Neuron (in vitro differentiated cells): ENCODE measurements around the gene RNF217.

Experiments used
- H2AFZ ChIP-seq: one replicate; pipeline ENCODE4 v1.6.1; 2013; ENCODE audit warnings: low read depth, mild to moderate bottlenecking, inconsistent platforms, low read length, moderate library complexity
- H3K27me3 ChIP-seq: one replicate; pipeline ENCODE4 v1.6.1; 2013; ENCODE audit warnings: low read length; ENCODE audit not compliant: insufficient read depth
- H3K36me3 ChIP-seq: one replicate; pipeline ENCODE4 v1.6.1; 2013; ENCODE audit warnings: low read length; ENCODE audit not compliant: insufficient read depth
- H3K4me1 ChIP-seq: one replicate; pipeline ENCODE4 v1.6.1; 2013; ENCODE audit warnings: low read length; ENCODE audit not compliant: insufficient read depth
- H3K4me3 ChIP-seq: 2 replicates; pipeline ENCODE4 v1.5.1; 2013; ENCODE audit warnings: mild to moderate bottlenecking, low read length, moderate library complexity
- H3K9me3 ChIP-seq: one replicate; pipeline ENCODE4 v1.6.1; 2013; ENCODE audit warnings: low read length

Gene RNF217

GRCh38 chr6:125044066-125044465, 81.8 kb downstream of the RNF217 start:
- Histone ChIP-seq H3K9me3 (no peaks in the 10 kb centered on the region), H2AFZ (no peak overlapping the region), H3K36me3 (no peaks in the 10 kb centered on the region), H3K4me3 (no peak overlapping the region), H3K27me3 (no peaks in the 10 kb centered on the region), H3K4me1 (peaks cover 7% of the 10 kb centered on the region)

DNA sequence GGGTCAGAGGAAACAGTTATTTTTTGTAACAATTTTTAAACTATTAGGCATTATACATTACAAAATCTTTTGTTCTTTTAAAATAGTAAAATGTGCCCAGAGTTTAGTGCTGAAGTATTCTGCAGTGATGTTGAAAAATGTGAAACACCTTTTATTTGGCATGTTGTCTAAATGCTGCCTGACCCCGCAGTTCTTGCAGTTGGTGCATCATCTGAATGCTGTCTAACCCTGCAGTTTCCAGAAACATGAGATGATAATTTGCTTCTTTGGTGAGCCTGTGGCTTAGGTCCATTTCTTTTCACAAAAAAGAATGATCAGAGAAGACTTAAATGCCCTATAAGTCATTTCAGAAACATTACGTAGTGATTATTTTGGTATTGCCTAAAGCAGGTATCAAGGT, 82.4 kb downstream of the RNF217 start:
- no peak overlapping the region for H3K4me3 ChIP-seq
- H3K36me3 ChIP-seq = no peaks in the 10 kb centered on the region
- H3K27me3 ChIP-seq = no peaks in the 10 kb centered on the region
- no peaks in the 10 kb centered on the region for H3K9me3 ChIP-seq
- peaks cover 7% of the 10 kb centered on the region for H3K4me1 ChIP-seq
- H2AFZ ChIP-seq = no peak overlapping the region

DNA sequence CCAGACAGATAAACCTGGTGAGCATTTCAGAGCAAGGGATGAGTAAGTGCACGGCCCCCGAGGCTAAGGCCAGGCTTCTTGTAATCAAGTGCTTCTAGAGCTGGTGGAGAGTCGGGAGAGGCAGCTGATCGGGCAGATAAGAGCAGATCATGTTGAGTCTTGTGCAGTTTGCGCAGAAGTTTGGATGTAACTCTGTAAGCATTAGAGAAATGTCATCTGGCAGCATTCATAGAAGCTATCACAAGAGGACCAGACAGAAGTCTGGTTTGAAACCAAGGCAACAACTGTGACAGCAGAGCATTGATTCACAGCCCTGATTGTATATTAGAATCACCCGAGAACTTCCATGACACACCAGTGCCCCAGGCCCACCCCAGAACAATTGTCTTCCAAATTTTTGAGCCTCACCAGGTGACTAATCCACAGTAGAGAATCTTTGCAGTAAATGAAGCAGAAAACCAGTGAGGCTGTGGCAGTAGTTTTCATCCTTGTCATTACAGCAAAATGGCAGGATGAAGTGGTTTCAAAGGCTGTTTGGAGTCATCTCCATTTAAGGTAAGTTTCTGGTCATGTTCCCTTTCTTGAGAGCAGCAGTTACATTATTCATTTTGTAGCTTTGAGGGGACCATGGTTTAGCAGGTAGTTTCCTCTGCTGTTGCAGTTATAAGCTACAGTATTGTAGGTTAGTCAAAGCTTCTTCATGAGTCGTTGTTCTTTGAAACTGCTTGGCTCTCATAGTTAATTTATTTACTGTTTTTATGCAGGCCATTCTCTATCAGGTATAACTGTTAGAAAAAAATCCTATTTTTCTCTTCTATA, 84.1 kb downstream of the RNF217 start:
- Histone ChIP-seq H3K27me3 (no peaks in the 10 kb centered on the region), H3K36me3 (no peaks in the 10 kb centered on the region), H3K4me1 (peaks cover 7% of the 10 kb centered on the region), H3K9me3 (no peaks in the 10 kb centered on the region), H3K4me3 (no peak overlapping the region), H2AFZ (no peak overlapping the region)

- Histone ChIP-seq H3K9me3 (no peaks in the 10 kb centered on the region), H3K4me3 (no peak overlapping the region), H3K4me1 (peaks cover 7% of the 10 kb centered on the region), H3K36me3 (no peaks in the 10 kb centered on the region), H2AFZ (no peak overlapping the region), H3K27me3 (no peaks in the 10 kb centered on the region)
These were observed 86.0 kb downstream of the RNF217 start for GRCh38 chr6:125048274-125048673.

GRCh38 chr6:125050663-125051318, 88.6 kb downstream of the RNF217 start:
- Histone ChIP-seq H3K4me3 (no peak overlapping the region), H3K36me3 (no peaks in the 10 kb centered on the region), H3K4me1 (peaks cover 5% of the 10 kb centered on the region), H3K9me3 (no peaks in the 10 kb centered on the region), H2AFZ (no peak overlapping the region), H3K27me3 (no peaks in the 10 kb centered on the region)

DNA sequence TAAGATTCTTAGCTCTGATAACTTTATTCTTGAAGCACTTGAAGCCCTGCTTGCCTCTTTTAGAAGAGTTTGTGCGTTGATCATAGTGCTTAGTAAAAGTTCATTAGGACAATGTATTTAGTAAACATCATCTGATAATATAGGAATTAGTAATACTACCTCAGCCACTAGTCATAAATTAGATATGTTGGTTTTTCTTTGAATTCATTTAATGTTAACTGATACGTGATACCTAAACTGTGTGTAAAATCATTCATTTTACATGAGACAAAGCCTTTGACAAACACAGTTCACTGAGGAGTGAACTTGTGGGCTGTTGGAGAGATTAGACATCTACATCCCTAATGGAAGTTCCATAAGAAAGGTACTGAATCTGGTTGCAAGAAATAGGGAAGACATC, 91.6 kb downstream of the RNF217 start:
- H3K27me3 ChIP-seq = no peaks in the 10 kb centered on the region
- H3K4me1 ChIP-seq = no peaks in the 10 kb centered on the region
- H3K4me3 ChIP-seq = no peak overlapping the region
- H2AFZ ChIP-seq = no peak overlapping the region
- no peaks in the 10 kb centered on the region for H3K36me3 ChIP-seq
- no peaks in the 10 kb centered on the region for H3K9me3 ChIP-seq

DNA sequence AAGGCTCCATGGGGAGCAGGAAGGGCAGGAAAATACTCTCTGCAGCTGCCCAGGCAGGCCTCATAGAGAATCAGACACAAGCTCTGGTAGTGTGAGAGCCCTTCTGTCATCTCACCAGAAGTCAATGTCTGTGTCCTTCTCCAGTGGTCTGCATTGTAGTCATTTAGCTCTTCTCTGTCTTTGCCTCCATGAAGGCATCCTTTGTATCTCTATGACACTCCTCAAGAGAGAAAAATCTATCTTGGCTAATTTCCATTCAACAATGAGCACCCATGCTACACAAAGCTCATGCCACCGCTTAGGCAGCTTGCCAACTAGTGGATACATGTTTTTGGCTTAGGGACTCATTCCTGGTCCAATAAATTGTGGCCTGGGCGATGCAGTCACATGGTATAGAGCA, 92.1 kb downstream of the RNF217 start:
- Histone ChIP-seq H3K9me3 (no peaks in the 10 kb centered on the region), H3K4me1 (no peaks in the 10 kb centered on the region), H2AFZ (no peak overlapping the region), H3K36me3 (no peaks in the 10 kb centered on the region), H3K4me3 (no peak overlapping the region), H3K27me3 (no peaks in the 10 kb centered on the region)

GRCh38 chr6:125057392-125058246, 95.4 kb downstream of the RNF217 start:
- no peaks in the 10 kb centered on the region for H3K9me3 ChIP-seq
- no peak overlapping the region for H3K4me3 ChIP-seq
- no peaks in the 10 kb centered on the region for H3K4me1 ChIP-seq
- H2AFZ ChIP-seq = no peak overlapping the region
- H3K36me3 ChIP-seq = no peaks in the 10 kb centered on the region
- H3K27me3 ChIP-seq = no peaks in the 10 kb centered on the region

DNA sequence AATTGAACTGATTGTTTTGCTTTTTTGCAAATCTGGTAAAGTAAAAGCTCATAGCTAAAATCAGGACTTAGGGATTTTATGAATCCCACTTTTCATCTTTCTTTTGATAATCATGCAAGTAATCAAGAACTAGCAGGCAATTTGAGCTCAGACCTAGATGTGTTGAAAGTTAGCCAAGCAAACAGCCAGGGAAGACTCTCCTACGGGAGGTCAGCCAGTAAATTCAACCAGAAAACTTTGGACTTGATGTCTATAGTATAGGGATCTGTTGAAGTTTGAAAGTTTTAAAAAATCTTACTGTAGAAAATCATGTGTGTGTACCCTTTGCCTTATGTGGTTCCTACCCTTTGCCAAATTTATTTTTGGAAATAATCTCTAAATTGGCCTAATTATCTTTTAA, 96.3 kb downstream of the RNF217 start:
- Histone ChIP-seq H3K36me3 (no peaks in the 10 kb centered on the region), H3K27me3 (no peaks in the 10 kb centered on the region), H3K4me1 (no peaks in the 10 kb centered on the region), H2AFZ (no peak overlapping the region), H3K4me3 (no peak overlapping the region), H3K9me3 (no peaks in the 10 kb centered on the region)

GRCh38 chr6:125063307-125063706, 101.1 kb downstream of the RNF217 start:
- Histone ChIP-seq H3K36me3 (no peaks in the 10 kb centered on the region), H3K4me1 (no peaks in the 10 kb centered on the region), H3K27me3 (no peaks in the 10 kb centered on the region), H3K4me3 (no peak overlapping the region), H3K9me3 (no peaks in the 10 kb centered on the region), H2AFZ (no peak overlapping the region)

GRCh38 chr6:125066140-125066539, 103.9 kb downstream of the RNF217 start:
- H3K4me1 ChIP-seq = no peaks in the 10 kb centered on the region
- no peak overlapping the region for H2AFZ ChIP-seq
- H3K36me3 ChIP-seq = no peaks in the 10 kb centered on the region
- no peaks in the 10 kb centered on the region for H3K9me3 ChIP-seq
- H3K27me3 ChIP-seq = no peaks in the 10 kb centered on the region
- H3K4me3 ChIP-seq = no peak overlapping the region

GRCh38 chr6:125066964-125067363, 104.7 kb downstream of the RNF217 start:
- Histone ChIP-seq H3K4me1 (no peaks in the 10 kb centered on the region), H2AFZ (no peak overlapping the region), H3K36me3 (no peaks in the 10 kb centered on the region), H3K27me3 (no peaks in the 10 kb centered on the region), H3K9me3 (no peaks in the 10 kb centered on the region), H3K4me3 (no peak overlapping the region)

- Histone ChIP-seq H2AFZ (no peak overlapping the region), H3K27me3 (no peaks in the 10 kb centered on the region), H3K36me3 (no peaks in the 10 kb centered on the region), H3K9me3 (no peaks in the 10 kb centered on the region), H3K4me3 (no peak overlapping the region), H3K4me1 (no peaks in the 10 kb centered on the region)
These were observed 105.3 kb downstream of the RNF217 start for GRCh38 chr6:125067552-125067951.
